Effector CD4-positive, alpha-beta T cell (primary cell): ENCODE data around the gene NKAIN1.
"Not testable (repeated sequence)": the region's sequence is repeated elsewhere in the genome, so short reads cannot be mapped to it uniquely, and the experiment has no call there.

Source experiments
- DNase-seq: peaks from one replicate; pipeline ENCODE4 v3.0.0-alpha.2; 2020

Gene NKAIN1

DNA sequence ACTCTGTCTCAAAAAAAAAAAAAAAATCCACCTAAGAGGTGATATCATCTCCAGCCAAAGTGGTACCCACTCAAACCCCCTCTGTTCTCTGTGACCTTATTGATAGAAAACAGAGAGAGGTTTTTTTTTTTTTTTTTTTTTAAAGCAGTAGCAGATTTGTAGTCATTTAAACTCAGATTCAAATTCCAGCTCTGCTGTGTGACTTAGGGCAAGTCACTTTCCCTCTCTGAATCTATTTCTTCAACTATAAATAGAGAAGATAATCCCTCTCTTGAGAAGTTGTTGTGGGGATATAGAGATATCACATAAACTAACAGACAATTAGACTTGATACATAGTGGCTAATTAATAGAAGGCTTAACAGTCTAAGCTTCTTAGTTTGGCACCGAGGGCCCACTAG is 48.4 kb downstream of the NKAIN1 start:
- no peak for DNase-seq

DNA sequence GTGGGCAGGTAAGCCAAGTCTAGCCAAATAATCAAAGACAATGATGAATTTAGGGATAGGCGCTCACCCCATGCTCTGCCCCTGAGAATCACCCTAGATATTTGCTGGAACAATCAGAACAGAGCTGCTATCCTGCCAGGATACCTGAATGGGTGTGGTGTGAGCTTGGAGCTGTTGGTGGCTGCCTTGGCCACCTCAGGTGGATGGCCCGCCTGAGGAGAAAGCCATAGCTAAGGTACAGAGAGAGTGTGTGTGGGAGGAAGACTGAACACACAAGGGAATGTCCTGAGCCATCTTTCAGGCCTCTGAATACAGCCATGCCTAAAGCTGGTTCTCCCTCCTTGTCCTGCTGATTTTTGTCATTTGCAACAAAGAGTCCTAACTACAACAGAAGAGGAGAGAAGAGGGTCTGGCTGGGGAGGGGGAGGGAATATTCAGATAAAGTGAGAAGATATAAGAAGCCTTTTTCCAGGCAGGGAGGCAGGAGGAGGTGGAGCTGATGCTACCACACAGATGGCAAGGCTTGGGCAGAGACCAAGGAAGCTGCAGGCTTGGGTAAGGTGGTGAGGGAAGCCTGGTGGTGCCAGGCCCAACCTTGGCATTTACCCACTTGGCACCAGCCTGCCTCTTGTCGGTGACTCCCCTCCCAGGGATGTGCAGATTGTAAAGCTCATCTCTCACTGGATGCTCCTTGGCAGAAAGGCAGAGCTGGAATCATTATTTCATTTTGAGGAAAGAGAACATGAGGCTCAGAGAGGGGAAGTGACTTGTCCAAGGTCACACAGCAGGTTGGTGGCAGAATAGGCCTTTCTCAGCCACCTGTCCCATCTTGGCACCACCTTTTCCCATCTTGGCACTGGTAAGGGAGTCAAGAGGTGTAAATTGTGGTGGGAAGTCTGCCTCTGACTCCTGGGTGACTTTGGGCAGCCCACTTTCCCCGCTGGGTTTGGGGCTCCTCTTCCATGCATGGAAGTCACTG is 49.7 kb downstream of the NKAIN1 start:
- no peak for DNase-seq

DNA sequence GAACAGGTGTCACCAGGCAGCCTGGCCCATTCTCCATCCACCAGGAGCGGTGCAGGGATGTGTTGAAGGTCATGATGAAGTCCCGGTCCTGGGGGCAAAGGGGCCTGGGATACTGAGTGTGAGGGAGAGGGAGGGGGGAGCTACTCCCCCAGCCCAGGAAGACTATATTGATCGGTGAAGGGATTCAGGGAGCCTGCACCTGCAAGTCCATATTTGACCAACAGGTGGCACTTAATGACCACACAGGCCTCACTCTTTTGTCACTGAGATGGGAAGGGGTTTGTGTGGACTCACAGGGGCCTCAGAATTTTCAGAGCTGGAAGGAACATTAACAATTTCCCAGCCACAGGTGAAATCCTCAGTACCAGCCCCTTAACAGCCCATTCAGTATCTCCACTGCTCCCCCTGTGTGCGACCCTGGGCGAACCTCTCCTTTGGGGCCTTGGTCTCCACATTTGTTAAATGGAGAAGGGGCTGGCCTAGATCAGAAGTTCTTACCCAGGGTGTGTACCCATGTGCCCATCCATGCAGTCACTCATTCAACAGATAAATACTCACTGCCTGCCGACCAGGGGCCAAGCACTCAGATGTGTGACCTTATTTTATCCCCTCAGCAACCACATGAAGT is 55.6 kb downstream of the NKAIN1 start:
- peak; percentile 9 for DNase-seq

DNA sequence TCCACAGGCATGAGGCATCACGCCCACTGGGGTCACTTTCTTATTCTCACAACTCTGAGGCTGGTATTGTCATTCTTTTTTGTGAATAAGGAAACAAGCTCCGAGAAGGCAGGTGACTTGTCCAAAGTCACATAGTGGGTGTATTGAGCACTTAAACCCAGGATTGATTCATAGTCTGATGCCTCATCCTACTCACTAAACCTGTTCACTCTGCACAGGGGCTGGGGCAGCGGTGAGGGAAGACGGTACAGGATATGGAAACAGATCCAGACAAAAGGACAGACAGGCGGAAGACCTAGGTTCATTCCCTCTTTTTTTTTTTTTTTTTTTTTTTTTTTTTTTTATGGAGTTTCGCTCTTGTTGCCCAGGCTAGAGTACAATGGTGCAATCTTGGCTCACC is 56.6 kb downstream of the NKAIN1 start:
- no peak for DNase-seq

DNA sequence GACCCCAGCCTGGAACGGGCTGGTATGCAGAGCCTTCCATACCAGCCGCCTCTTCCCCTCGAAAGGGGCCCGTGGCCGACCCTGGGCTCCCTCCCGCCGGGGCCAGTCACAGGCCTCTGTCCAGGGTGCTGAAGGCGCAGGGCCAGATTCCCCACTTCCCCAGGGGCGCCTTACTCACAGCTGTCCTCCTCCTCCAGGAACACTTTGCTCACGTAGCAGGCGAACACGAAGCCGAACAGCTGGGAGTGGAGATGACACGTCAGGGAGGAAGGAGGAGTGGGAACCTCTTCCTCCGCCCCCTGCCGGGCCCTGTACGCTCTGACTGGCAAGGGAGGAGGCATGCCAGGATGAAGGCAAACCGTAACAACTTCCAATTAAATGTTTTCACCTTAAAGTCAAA is 57.3 kb downstream of the NKAIN1 start:
- peak; percentile 27 for DNase-seq

DNA sequence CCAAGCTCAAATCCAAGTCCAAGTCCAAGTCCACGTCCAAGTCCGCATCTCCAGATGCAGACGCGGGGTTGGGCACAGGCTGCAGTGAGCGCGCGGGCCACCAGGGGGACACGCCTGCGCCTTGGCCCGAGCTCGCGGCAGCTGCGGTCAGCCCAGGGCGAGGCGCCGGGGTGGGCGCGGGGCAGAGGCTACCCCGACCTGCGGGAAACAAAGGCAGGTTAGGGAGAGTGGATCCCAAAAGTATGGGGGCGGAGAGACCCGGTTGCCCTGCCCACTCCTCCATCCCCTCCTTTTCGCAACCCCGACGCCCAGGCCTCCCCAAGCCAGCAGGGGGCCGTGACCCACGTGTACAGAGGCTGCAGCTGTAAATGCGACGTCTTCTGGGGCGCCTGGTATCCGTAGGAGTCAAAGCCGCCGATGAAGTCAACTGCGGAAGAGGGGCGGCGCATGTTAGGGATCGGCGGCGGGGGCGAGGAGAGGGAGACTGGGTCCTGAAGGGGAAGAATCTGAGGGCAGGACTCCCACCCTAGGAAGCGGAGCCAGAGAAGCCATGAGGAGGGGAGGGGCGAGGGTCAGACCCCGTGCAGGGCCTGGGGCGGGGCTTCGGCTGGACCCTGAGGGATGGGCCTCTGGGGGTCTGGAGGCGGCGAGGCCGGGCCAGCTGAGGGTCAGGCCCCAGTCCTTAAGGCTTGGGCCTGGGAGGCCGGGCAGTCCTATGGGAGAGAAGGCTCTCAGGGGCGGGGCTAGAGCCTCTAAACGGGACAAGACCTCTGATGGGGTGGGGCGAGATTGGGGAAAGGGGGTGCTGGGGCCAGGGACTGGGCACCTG is 58.0 kb downstream of the NKAIN1 start:
- DNase-seq = peak; percentile 16

DNA sequence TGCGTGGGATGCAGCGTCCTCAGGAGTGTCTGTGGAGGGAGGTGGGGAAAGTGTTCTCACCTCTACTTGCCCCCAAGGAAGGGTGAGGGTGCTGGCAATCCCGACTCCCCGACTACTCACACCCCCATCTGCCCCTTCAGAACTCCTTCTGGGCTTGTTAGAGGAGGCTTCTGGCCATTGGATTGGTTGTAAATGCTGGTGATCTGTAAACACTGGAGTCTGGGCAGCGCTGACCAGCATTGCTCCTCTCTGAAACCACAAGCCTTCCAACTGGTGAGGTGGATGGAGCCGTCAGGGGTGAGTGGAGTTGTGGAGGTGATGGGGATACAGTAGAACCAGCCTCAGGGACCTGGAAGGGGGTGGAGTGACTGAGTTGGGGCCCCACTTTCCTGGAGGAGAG is 59.3 kb downstream of the NKAIN1 start:
- no peak for DNase-seq

DNA sequence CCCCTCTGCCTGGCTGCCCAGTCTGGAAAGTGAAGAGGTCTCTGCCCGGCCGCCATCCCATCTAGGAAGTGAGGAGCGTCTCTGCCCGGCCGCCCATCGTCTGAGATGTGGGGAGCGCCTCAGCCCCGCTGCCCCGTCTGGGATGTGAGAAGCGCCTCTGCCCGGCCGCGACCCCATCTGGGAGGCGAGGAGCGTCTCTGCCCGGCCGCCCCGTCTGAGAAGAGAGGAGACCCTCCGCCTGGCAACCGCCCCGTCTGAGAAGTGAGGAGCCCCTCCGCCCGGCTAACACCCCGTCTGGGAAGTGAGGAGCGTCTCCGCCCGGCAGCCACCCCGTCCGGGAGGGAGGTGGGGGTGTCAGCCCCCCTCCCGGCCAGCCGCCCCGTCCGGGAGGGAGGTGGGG is 63.4 kb downstream of the NKAIN1 start:
- DNase-seq = not testable (repeated sequence)

DNA sequence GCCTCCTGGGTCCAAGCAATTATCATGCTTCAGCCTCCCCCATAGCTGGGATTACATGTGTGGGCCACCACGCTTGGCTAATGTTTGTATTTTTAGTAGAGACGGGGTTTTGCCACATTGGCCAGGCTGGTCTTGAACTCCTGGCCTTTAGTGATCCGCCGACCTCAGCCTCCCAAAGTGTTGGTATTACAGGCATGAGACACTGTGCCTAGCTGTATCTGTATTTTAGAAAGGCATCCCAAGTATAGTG is 69.3 kb downstream of the NKAIN1 start:
- DNase-seq = no peak

DNA sequence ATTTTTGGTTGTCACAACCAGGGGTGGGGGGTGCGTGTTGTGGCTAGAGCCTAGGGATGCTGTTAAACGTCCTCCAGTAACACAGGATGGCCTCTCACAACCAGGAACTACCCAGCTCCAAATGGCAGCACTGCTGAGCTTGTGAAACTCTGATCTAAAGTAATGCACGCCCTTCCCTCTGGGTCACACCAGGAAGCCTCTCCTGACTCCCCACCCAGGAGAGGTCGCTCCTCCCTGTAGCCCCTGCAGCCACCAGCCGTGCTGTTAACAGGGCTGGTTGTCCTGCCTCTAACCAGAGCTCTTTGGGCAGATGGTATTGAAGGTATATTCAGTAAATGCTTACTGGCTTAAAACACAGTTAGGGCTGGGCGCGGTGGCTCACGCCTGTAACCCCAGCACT is 73.2 kb downstream of the NKAIN1 start:
- no peak for DNase-seq

DNA sequence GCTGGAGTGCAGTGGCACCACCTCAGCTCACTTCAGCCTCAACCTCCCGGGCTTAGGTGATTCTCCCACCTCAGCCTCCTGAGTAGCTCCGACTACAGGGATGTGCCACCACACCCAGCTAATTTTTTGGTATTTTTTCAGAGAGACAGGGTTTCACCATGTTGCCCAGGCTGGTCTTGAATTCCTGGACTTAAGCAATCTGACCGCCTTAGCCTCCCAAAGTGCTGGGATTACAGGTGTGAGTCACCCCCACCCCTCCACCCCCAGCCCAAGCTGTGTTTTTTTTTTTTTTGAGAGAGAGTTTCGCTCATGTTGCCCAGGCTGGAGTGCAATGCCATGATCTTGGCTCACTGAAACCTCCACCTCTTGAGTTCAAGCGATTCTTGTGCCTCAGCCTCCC is 75.4 kb downstream of the NKAIN1 start:
- DNase-seq = no peak

DNA sequence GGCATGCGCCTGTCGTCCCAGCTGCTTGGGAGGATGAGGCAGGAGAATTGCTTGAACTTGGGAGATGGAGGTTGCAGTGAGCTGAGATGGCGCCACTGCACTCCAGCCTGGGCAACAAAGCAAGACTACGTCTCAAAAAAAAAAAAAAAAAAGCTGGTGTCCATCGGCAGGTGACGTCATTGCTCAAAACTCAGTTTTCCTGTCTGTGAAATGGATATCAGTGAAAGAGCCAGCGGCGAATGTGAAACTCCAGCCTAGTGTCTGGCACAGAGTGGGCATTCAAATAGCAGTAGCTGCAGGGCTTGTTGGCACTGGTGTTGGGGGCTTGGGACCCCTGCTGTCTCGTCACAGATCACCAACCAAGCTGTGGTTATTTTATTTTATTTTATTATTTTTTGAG is 75.8 kb downstream of the NKAIN1 start:
- DNase-seq = no peak

DNA sequence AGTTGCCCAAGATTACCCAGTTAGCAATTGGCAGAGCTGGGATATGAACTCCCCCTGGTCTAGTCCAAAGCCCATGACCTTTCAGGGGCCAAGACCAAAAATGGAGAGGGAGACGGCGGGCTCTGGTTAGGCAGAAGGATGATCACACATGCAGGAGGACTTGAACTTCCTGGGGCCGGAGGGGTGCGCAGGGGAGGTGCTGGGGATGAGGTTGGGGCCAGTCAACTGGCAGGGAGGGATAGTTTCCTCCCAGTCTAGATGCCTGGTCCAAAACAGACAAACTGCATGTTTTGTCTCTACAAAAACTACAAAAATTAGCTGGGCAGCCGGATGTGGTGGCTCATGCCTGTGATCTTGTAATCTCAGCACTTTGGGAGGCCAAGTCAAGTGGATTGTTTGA is 78.1 kb downstream of the NKAIN1 start:
- DNase-seq = no peak

DNA sequence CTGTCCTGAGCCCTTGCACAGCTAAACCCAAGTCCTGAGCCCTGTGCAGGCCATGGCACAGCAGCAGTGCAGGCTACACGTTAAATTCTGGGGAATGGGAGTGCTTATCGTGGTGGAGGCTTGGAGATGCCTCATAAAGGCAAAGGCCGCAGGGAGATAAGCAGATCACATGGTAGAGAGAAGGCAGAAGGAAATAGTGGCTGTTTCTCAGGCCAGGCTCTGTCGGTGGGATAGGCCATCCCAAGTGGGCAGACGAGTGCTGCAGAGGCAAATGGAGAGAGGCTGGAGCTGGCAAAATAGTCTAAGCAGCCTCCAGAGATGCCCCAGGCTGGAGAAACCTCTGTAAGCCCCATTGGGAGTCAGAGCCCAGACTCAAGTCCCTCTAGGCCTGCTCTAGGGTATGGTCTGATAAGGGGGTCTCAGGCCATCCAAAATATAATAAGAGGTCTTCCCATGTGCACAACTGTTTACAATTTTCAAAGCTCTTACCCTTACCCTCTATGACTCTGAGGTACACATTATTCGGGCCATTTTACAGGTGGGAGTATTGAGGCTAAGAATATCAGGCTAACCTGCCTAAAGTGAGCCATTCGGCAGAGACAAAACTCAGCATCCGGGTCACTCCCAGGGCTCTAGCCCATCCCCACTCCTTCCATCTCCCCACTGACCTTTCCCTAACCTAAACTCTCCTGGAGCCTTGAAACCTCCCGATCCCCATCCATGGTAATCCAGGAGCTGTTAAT is 79.6 kb downstream of the NKAIN1 start:
- DNase-seq = no peak

DNA sequence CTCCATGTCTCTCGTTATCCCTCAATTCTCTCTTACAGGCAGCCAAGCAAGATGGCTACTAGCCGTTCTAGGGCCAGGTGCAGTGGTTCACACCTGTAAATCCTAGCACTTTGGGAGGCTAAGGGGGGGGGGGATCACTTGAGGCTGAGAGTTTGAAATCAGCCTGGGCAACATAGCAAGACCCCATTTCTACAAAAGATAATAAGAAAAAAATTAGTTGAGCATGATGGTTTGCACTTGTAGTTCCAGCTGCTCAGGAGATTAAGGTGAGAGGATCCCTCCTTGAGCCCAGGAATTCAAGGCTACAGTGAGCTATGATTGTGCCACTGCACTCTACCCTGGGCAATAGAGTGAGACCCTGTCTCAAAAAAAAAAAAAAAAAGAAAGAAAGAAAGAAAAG is 80.4 kb downstream of the NKAIN1 start:
- no peak for DNase-seq

DNA sequence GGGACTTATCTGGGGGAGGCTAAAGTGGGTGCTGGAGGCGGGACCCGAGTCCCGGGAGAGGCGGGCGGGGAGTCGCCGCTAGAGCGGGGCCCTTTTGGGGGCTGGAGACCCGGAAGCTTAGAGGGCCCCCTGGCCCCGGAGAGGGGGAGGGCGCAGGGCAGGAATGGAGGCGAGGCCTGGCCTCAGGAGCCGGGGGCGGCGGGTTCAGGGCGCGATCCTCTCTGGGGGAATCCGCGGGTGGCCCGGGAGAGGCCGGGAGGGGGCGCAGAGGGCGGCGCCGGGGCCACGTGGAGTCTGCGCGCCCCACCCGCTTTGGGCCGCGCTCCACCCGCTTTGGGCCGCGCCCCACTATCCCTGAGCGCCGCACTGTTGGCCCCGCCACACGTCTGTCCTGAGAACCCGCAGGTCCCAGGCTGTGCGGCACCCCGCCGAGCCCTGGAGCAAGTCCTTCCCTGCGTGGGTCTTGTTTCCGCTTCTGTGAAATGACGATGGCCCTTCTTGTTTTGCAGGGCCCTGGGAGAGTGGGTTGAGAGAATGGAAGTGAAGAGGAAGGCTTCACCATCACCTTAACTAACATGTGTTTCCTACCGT is 84.4 kb downstream of the NKAIN1 start:
- peak; percentile 35 for DNase-seq

DNA sequence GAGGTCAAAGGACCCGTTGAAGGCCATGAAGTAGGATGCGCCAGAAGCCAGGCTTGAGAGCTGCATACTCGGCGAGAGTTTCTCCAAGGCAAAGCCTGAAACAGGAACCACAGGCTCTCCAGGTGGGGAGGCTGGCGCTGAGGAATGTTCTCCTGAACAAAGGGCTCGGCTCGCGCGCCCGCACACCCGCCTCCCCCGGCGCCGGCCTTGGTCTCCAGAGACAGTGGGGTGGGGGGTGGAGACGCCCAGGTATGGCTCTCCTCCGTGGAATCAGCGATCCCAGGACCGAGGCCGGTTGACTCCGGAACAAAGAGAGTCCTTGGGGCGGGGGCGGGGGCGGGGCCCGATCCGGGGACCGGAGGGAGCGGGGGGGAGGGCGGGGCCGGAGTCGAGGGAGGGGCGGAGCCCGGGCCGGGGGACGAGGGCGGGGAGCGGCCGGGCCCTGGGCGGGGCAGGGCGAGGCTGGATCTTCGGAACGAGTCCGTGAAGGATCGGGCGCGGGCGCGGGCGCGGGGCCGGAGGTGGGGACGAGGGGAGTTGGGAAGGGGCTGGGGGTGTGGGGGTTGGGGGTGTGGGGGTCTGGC is 85.0 kb downstream of the NKAIN1 start:
- DNase-seq = peak; percentile 35

DNA sequence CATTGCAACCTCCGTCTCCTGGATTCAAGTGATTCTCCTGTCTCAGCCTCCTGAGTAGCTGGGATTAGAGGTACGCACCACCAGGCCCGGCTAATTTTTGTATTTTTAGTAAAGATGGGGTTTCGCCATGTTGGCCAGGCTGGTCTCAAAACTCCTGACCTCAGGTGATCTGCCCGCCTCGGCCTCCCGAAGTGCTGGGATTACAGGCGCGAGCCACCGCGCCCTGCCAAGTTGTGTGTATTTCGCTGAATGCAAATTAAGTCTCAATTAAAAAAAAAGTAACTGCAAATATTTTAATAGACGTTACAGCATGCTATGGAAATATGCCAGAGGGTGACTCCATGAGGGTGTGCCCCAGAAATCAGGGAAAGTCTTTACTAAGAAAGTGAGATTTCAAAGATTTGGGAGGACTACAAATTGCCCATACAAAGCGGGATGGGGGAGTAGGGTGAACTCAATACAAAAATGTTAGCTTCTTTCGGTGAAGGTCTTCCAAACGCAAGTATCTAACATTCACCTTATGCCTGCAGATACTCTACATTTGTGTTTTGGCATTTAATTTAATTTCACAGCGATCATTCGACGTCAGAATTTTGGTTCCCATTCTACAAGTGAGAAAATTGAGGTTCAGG is 85.6 kb downstream of the NKAIN1 start:
- no peak for DNase-seq

DNA sequence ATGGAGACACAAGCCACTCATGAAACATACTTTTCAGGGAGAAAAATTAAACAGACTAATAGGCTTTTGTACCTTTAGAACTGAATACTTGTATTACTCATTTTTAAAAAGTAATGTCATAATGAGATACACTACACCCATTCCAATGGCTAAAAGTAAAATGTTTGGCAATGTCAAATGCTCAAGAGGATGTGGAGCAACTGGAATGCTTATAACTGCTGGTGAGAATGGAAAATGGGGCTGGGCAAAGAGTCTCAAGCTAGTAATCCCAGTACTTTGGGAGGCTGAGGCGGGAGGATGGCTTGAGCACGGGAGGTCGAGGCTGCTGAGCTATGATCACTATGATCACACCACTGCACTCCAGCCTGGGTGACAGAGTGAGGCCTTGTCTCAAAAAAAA is 86.3 kb downstream of the NKAIN1 start:
- no peak for DNase-seq

DNA sequence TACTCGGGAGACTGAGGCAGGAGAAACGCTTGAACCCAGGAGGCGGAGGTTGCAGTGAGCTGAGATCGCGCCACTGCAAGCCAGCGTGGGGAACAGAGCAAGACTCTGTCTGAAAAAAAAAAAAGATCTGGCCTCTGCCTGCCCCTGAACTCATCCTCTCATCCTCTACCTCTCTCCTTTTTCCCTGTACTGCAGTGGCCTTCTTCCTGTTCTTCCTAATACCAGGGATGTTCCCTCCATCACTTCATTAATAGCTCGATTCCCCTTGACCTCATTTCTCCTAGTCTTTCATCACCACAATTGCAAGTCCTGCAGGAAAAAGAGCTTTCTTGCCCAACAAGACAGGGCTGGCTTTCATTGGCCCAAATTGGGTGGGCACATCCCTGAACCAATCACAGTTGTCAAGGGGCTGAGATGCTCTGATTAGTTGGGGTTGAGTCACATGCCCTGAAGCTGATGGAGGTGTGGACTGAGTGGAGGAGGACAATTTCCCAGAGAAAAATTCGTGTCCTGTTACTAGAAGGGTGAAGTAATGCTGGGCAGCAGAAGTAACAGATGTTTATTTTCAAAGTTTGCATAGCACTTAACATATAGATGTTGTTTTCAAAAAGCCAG is 87.4 kb downstream of the NKAIN1 start:
- no peak for DNase-seq

DNA sequence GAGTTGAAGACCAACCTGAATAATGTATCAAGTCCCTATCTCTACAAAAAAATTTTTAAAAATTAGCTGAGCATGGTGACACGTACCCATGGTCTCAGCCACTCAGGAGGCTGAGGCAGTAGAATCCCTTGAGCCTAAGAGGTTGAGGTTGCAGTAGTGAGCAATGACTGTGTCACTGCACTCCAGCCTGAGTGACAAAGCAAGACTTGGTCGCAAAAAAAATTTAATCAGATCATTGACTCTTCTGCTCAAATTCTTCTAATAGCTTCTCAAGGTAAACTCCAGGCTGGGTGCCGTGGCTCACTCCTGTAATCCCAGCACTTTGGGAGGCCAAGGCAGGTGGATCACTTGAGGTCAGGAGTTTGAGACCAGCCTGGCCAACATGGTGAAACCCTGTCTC is 88.3 kb downstream of the NKAIN1 start:
- DNase-seq = no peak
